Kidney (tissue), 14 donors: ENCODE results near the gene GRAMD1C. TPM values are rescaled to one million over a fixed set of nuclear protein-coding genes. Genes with fewer than 3 reads are reported as not detected.

Source experiments
- DNase-seq, 5 donors: peaks; one replicate each; pipeline ENCODE4 v3.0.0-alpha.2; 2013 to 2020
- FAIRE-seq: peaks from 2 replicates; lab custom pipeline; 2012; peaks lifted over from hg19 to GRCh38; lab: Jason Lieb, UNC
- H3K27ac ChIP-seq, 2 donors: one replicate each; pipeline ENCODE4 v1.7.0; 2013; ENCODE audit warnings: low read depth in 2 of 2, low read length in 2 of 2, inconsistent platforms in 1 of 2
- H3K27me3 ChIP-seq: one replicate; pipeline ENCODE4 v1.7.1; 2013; ENCODE audit warnings: low read length, inconsistent platforms; ENCODE audit not compliant: control insufficient read depth, insufficient read depth
- H3K36me3 ChIP-seq, 3 donors: one replicate each; pipeline versions ENCODE4 v1.7.0 to v1.7.1; 2013; ENCODE audit warnings: low read length in 3 of 3, control low read depth in 1 of 3, inconsistent platforms in 1 of 3; ENCODE audit not compliant: insufficient read depth in 3 of 3, control insufficient read depth in 2 of 3
- H3K4me1 ChIP-seq, 3 donors: one replicate each; pipeline versions ENCODE4 v1.7.0 to v1.7.1; 2013; ENCODE audit warnings: low read length in 3 of 3, inconsistent platforms in 1 of 3, low read depth in 1 of 3; ENCODE audit not compliant: control insufficient read depth in 2 of 3, insufficient read depth in 2 of 3
- H3K4me3 ChIP-seq, 3 donors: one replicate each; pipeline versions ENCODE4 v1.7.0 to v1.8.1; 2013; ENCODE audit warnings: low read length in 3 of 3, control low read depth in 1 of 3, inconsistent platforms in 1 of 3
- H3K9ac ChIP-seq, 3 donors: one replicate each; pipeline versions ENCODE4 v1.7.0 to v1.7.1; 2013; ENCODE audit warnings: low read length in 3 of 3, control low read depth in 1 of 3, inconsistent platforms in 1 of 3
- H3K9me3 ChIP-seq, 3 donors: one replicate each; pipeline versions ENCODE4 v1.7.0 to v1.7.1; 2013; ENCODE audit warnings: low read length in 3 of 3, control low read depth in 1 of 3, inconsistent platforms in 1 of 3; ENCODE audit not compliant: control insufficient read depth in 2 of 3, insufficient read depth in 1 of 3
- intact Hi-C: fragments of 100-400 bp; cut with DNase I; formaldehyde crosslinking; loops from one replicate; pipeline ENCODE4 v1.11.1; 2022
- polyA plus RNA-seq: library from polyadenylated mRNA; stranded (reverse); fragments of 350-450 nt; fragmentation: Illumina TruSeq; extraction: RNeasy Lipid Tissue Mini Kit (QIAGEN cat#74804); gene quantifications from one replicate; pipeline ENCODE4 v1.2.3, GENCODE V29; 2014; ENCODE audit warnings: low read depth, low replicate concordance; ENCODE audit not compliant: insufficient read depth
- total RNA-seq: library from RNA; stranded (reverse); fragmentation: NEBNext Ultra II Directional; extraction: Animal tissue kit (Norgen Biotek cat#: 25700); gene quantifications from one replicate; pipeline ENCODE4 v1.2.1, GENCODE V29; 2021
- TF ChIP-seq, protein P1 (sequence below): IDR thresholded peaks from 3 replicates; pipeline ENCODE4 v1.5.1; 2012; ENCODE audit warnings: mild to moderate bottlenecking, moderate library complexity, borderline replicate concordance; ENCODE audit not compliant: insufficient read depth; ENCODE audit errors: extremely low read depth
- donor health status: control.
- donor health status: control.
- donor health status: control.
- donor health status: control.
- donor health status: control.
- donor health status: DM: yes; HTN: yes; CAD: no.
- donor health status: Normal renal cell carcinoma (clear cell type).

Gene GRAMD1C
- total and polyA plus RNA-seq, 2 donors from 2014 or later = 21.0 TPM

DNA sequence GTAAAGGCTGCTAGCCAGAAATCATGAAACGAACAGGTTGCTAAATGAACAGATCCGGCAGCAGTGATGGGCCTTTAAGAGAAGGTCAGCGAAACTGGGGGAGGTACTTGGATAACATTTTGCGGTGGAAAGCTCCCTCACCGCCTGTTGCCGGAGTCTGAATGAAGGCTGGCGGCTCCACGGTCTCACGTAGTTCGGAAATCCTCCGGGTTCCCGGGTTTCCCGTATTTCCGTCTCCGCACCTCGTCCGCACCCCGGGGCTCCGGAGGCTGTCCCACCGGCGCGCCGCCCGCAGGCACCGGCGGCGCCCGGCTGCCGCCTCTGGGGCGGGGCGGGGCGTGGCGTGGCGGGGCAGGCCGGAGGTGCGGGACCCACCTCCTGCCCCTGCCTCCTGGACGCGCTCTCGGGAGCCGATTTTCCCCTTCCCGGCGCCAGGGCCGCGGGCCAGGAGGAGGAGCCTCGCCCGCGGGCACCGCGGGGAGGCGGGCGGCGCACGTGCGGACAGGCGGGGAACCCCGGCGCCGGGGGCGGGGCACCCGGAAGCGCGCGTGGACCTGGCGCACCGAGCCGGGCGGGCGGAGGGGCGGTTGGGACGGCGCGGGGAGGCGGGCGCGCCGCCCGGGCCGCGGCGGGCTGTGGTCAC, 108.9 kb downstream of the GRAMD1C start, which contains the start of gene ZDHHC23:
ZDHHC23 (plus strand) TSS at position 642 of the 643 bp plus-strand sequence. CDS start 790 bp downstream, outside the sequence.
- FAIRE-seq (no peak), DNase-seq (peak; percentile 57 to 91 (median 69))
- intact Hi-C loops = no loop called here
- H3K9me3 ChIP-seq = no peaks in the 10 kb centered on the region
- peak within 1 kb of the TSS; percentile 22 to 53 (median 38) for H3K9ac ChIP-seq
- H3K27me3 ChIP-seq = no peaks in the 10 kb centered on the region
- H3K27ac ChIP-seq = peak within 1 kb of the TSS; percentile 51 to 60
- peaks cover 0 to 6% (median 5%) of the 10 kb centered on the region in 3 donors for H3K36me3 ChIP-seq
- TF ChIP-seq, protein P1, sequence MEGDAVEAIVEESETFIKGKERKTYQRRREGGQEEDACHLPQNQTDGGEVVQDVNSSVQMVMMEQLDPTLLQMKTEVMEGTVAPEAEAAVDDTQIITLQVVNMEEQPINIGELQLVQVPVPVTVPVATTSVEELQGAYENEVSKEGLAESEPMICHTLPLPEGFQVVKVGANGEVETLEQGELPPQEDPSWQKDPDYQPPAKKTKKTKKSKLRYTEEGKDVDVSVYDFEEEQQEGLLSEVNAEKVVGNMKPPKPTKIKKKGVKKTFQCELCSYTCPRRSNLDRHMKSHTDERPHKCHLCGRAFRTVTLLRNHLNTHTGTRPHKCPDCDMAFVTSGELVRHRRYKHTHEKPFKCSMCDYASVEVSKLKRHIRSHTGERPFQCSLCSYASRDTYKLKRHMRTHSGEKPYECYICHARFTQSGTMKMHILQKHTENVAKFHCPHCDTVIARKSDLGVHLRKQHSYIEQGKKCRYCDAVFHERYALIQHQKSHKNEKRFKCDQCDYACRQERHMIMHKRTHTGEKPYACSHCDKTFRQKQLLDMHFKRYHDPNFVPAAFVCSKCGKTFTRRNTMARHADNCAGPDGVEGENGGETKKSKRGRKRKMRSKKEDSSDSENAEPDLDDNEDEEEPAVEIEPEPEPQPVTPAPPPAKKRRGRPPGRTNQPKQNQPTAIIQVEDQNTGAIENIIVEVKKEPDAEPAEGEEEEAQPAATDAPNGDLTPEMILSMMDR = no peak
- H3K4me1 ChIP-seq = peaks cover 0 to 7% (median 0%) of the 10 kb centered on the region in 3 donors
- peak within 1 kb of the TSS; percentile 60 to 88 (median 77) for H3K4me3 ChIP-seq

DNA sequence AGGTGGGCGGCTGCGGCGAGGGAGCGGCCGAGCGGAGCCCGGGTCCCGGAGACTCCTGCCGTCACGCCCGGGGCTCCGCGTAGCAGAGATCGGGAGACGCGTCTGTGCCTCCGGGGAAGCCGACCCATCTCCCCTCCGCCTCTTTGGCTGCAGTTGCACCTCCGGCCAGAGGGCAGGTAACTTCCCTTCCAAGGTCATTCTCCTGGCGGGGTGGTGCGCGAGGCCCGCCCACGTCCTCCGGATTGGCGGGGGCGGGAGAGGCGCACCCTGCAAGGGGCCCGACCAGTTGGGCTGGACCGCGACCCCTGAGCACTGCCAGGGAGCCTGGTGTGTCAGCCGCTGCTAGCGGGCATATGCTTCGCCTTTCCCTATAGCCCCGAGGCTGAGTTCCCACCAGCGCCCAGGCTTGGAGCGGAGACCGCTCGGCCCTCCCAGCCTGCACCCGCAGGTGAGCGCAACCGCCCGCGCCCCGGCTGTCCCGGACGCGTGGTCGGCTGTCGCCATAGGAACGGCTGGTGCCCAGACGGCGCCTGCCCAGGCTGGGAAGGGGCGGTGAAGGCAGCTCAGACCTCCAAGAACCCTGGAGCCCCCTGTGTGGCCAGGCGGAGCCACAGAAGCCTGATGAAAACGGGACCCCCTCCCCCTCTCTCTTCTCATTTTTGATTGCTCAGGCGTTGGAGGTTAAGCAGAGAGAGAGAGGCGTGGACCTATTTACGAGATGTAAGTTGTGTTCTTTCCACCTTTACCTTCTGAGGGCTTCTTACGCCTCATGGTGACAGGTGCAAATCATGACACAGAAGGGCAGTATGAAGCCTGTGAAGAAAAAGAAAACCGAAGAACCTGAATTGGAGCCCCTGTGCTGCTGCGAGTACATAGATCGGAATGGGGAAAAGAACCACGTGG, 109.7 kb downstream of the GRAMD1C start:
- Histone ChIP-seq H3K27me3 (no peaks in the 10 kb centered on the region), H3K9ac (peak overlapping the region; percentile 10 to 53 (median 19)), H3K27ac (peak overlapping the region; percentile 7 to 56), H3K9me3 (no peaks in the 10 kb centered on the region), H3K4me1 (peaks cover 0 to 7% (median 0%) of the 10 kb centered on the region in 3 donors), H3K4me3 (peak overlapping the region; percentile 54 to 77 (median 69)), H3K36me3 (peaks cover 0 to 5% (median 3%) of the 10 kb centered on the region in 3 donors)
- FAIRE-seq (no peak), DNase-seq (peak; percentile 74 to 82 (median 77))
- intact Hi-C loops = no loop called here
- TF ChIP-seq, protein P1 = no peak

DNA sequence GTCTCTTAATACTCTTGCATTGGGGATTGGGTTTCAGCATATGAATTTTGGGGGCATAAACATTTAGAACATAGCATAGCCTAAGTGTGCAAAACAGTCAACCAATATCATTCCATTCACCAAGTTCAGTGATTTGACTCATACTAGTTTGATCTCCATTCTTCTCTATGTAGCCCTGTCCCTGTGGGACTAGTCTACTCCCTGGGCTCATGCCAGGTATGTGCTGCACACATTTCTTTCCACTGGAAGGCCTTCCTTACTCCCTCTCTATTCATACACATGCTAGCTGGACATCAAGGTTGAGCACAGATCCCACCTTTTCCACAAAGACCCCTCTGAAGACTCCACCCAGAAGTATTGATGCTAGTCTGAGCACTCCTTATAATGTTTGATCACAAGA, 114.3 kb downstream of the GRAMD1C start:
- H3K9ac ChIP-seq = no peak overlapping the region
- no peaks in the 10 kb centered on the region for H3K9me3 ChIP-seq
- no peak for FAIRE-seq
- H3K36me3 ChIP-seq = peaks cover 0 to 10% (median 8%) of the 10 kb centered on the region in 3 donors
- H3K4me1 ChIP-seq = peaks cover 0 to 7% (median 0%) of the 10 kb centered on the region in 3 donors
- intact Hi-C loops = no loop called here
- TF ChIP-seq, protein P1 = no peak
- no peak for DNase-seq
- H3K27ac ChIP-seq = no peak overlapping the region
- H3K27me3 ChIP-seq = no peaks in the 10 kb centered on the region
- no peak overlapping the region for H3K4me3 ChIP-seq
